SJCRH30 (cell line): Measurements from ENCODE around the gene PI4K2A. TPM values are rescaled to one million over a fixed set of nuclear protein-coding genes. Genes with fewer than 3 reads are reported as not detected.
A peak's percentile ranks its signal among the peaks of the same experiment; 100 is the strongest.
"Not testable (repeated sequence)": the region's sequence is repeated elsewhere in the genome, so short reads cannot be mapped to it uniquely, and the experiment has no call there.

Source experiments
- DNase-seq, 2 experiments: peaks; one replicate each; pipeline ENCODE4 v3.0.0-alpha.2; 2015 to 2020
- H3K27ac ChIP-seq: fragments of 250-450 bp; sonication (Bioruptor Pico); 2 replicates; pipeline ENCODE4 v1.5.1; 2020; ENCODE audit warnings: mild to moderate bottlenecking, moderate library complexity
- H3K27me3 ChIP-seq: fragments of 250-450 bp; sonication (Bioruptor Pico); 2 replicates; pipeline ENCODE4 v1.5.1; 2020; ENCODE audit warnings: mild to moderate bottlenecking, moderate library complexity
- H3K36me3 ChIP-seq: fragments of 250-450 bp; sonication (Bioruptor Pico); 2 replicates; pipeline ENCODE4 v1.5.1; 2020; ENCODE audit warnings: mild to moderate bottlenecking, moderate library complexity
- H3K4me1 ChIP-seq: fragments of 250-450 bp; sonication (Bioruptor Pico); 2 replicates; pipeline ENCODE4 v1.5.1; 2020; ENCODE audit warnings: mild to moderate bottlenecking, moderate library complexity
- H3K4me3 ChIP-seq: fragments of 250-450 bp; sonication (Bioruptor Pico); 2 replicates; pipeline ENCODE4 v1.5.1; 2020; ENCODE audit warnings: mild to moderate bottlenecking, moderate library complexity
- H3K9me3 ChIP-seq: fragments of 250-450 bp; sonication (Bioruptor Pico); replicated peaks from 2 replicates; pipeline ENCODE4 v1.5.1; 2020; ENCODE audit warnings: mild to moderate bottlenecking, moderate library complexity
- total RNA-seq: library from RNA; depleted of rRNA; stranded (reverse); fragments of >200 nt; shearing (Covaris generic); gene quantifications from 2 replicates; pipeline ENCODE4 v1.2.3, GENCODE V29; 2014

The PI4K2A gene
- total RNA-seq, 1 experiment from 2014 or later: 19.4 TPM

GRCh38 chr10:97698072-97698655 is 57.7 kb downstream of the PI4K2A start:
- DNase-seq, H3K4me3 ChIP-seq, H3K4me1 ChIP-seq: not testable (repeated sequence)

GRCh38 chr10:97701438-97702069 is 61.1 kb downstream of the PI4K2A start:
- peak; percentile 65 to 88 for DNase-seq
- no peak overlapping the region for H3K4me3 ChIP-seq
- no peaks in the 10 kb centered on the region for H3K4me1 ChIP-seq
- no peaks in the 10 kb centered on the region for H3K36me3 ChIP-seq
- H3K27ac ChIP-seq: no peak overlapping the region
- no peaks in the 10 kb centered on the region for H3K27me3 ChIP-seq
- peaks cover 4% of the 10 kb centered on the region; the same call in 1 of the 2 replicates for H3K9me3 ChIP-seq

More at GRCh38 chr10:97698072-97698655, 57.7 kb downstream of the PI4K2A start:
- not testable (repeated sequence) for H3K27ac ChIP-seq, H3K27me3 ChIP-seq, H3K36me3 ChIP-seq, H3K9me3 ChIP-seq

- Histone ChIP-seq H3K36me3 (no peaks in the 10 kb centered on the region), H3K27ac (no peak overlapping the region), H3K4me1 (no peaks in the 10 kb centered on the region), H3K4me3 (no peak overlapping the region), H3K27me3 (no peaks in the 10 kb centered on the region), H3K9me3 (peaks cover 4% of the 10 kb centered on the region; the same call in 1 of the 2 replicates)
- no peak for DNase-seq
Observed at GRCh38 chr10:97703398-97704067, 63.1 kb downstream of the PI4K2A start.

- DNase-seq: no peak
- H3K9me3 ChIP-seq: peaks cover 4% of the 10 kb centered on the region; the same call in 1 of the 2 replicates
Observed at GRCh38 chr10:97704341-97704740, 63.9 kb downstream of the PI4K2A start.

GRCh38 chr10:97705006-97705670 is 64.7 kb downstream of the PI4K2A start:
- Histone ChIP-seq H3K36me3 (no peaks in the 10 kb centered on the region), H3K27ac (no peak overlapping the region), H3K4me1 (no peaks in the 10 kb centered on the region), H3K4me3 (no peak overlapping the region), H3K9me3 (peaks cover 4% of the 10 kb centered on the region; the same call in 1 of the 2 replicates), H3K27me3 (no peaks in the 10 kb centered on the region)
- DNase-seq: no peak

More at GRCh38 chr10:97704341-97704740, 63.9 kb downstream of the PI4K2A start:
- Histone ChIP-seq H3K27ac (no peak overlapping the region), H3K4me1 (no peaks in the 10 kb centered on the region), H3K36me3 (no peaks in the 10 kb centered on the region), H3K4me3 (no peak overlapping the region), H3K27me3 (no peaks in the 10 kb centered on the region)

GRCh38 chr10:97707134-97707861 is 66.8 kb downstream of the PI4K2A start:
- Histone ChIP-seq H3K4me1 (no peaks in the 10 kb centered on the region), H3K9me3 (peaks cover 4% of the 10 kb centered on the region; the same call in 1 of the 2 replicates), H3K4me3 (no peak overlapping the region), H3K36me3 (no peaks in the 10 kb centered on the region), H3K27me3 (no peaks in the 10 kb centered on the region), H3K27ac (no peak overlapping the region)
- no peak for DNase-seq

GRCh38 chr10:97708167-97708566 is 67.7 kb downstream of the PI4K2A start:
- no peak overlapping the region for H3K27ac ChIP-seq
- no peaks in the 10 kb centered on the region for H3K4me1 ChIP-seq
- no peak overlapping the region for H3K4me3 ChIP-seq
- peaks cover 4% of the 10 kb centered on the region; the same call in 1 of the 2 replicates for H3K9me3 ChIP-seq
- no peaks in the 10 kb centered on the region for H3K27me3 ChIP-seq
- H3K36me3 ChIP-seq: no peaks in the 10 kb centered on the region
- DNase-seq: no peak

- no peaks in the 10 kb centered on the region for H3K27me3 ChIP-seq
- peaks cover 4% of the 10 kb centered on the region; the same call in 1 of the 2 replicates for H3K9me3 ChIP-seq
- H3K4me1 ChIP-seq: no peaks in the 10 kb centered on the region
- DNase-seq: peak; percentile 69 to 84
- no peaks in the 10 kb centered on the region for H3K36me3 ChIP-seq
- H3K4me3 ChIP-seq: no peak overlapping the region
- H3K27ac ChIP-seq: no peak overlapping the region
Observed at GRCh38 chr10:97708976-97709946, 68.8 kb downstream of the PI4K2A start.

GRCh38 chr10:97711640-97712572 is 71.4 kb downstream of the PI4K2A start:
- Histone ChIP-seq H3K36me3 (no peaks in the 10 kb centered on the region), H3K4me3 (no peak overlapping the region), H3K27ac (no peak overlapping the region), H3K9me3 (no peaks in the 10 kb centered on the region), H3K4me1 (peaks cover 3% of the 10 kb centered on the region; the same call in 1 of the 2 replicates), H3K27me3 (no peaks in the 10 kb centered on the region)
- no peak for DNase-seq

GRCh38 chr10:97713339-97713825 is 72.9 kb downstream of the PI4K2A start, which contains the start of gene MARVELD1:
MARVELD1 (plus strand) TSS chr10:97713730; CDS start chr10:97713877, 147 bp downstream.
- H3K36me3 ChIP-seq: no peaks in the 10 kb centered on the region; the same call in 1 of the 2 replicates
- peaks cover 17% of the 10 kb centered on the region for H3K4me1 ChIP-seq
- H3K4me3 ChIP-seq: peak within 1 kb of the TSS; percentile 70
- H3K9me3 ChIP-seq: no peaks in the 10 kb centered on the region
- peak within 1 kb of the TSS; percentile 76 for H3K27ac ChIP-seq
- peak; percentile 88 to 91 for DNase-seq
- H3K27me3 ChIP-seq: no peaks in the 10 kb centered on the region

- Histone ChIP-seq H3K4me3 (peak overlapping the region; percentile 70), H3K36me3 (no peaks in the 10 kb centered on the region; the same call in 1 of the 2 replicates), H3K4me1 (peaks cover 22% of the 10 kb centered on the region), H3K27me3 (no peaks in the 10 kb centered on the region), H3K27ac (peak overlapping the region; percentile 76), H3K9me3 (no peaks in the 10 kb centered on the region)
- DNase-seq: peak; percentile 71 to 73
Observed at GRCh38 chr10:97713826-97714400, 73.4 kb downstream of the PI4K2A start.
